HG02943 (cell line): ENCODE measurements around the gene LLGL2.

Source experiments
- ATAC-seq: cut with Tn5 transposase; IDR thresholded peaks from one replicate; pipeline ENCODE4 v1.9.1; 2021; ENCODE audit warnings: mild to moderate bottlenecking, low read depth, moderate library complexity; ENCODE audit not compliant: unreplicated experiment

Gene LLGL2

GRCh38 chr17:75492555-75493168 is 32.8 kb upstream of the LLGL2 start:
- ATAC-seq: no peak

- ATAC-seq: no peak
Measured at GRCh38 chr17:75493476-75494129, 31.9 kb upstream of the LLGL2 start.

GRCh38 chr17:75494326-75494877 is 31.1 kb upstream of the LLGL2 start:
- no peak for ATAC-seq

- no peak for ATAC-seq
Measured at GRCh38 chr17:75496005-75496404, 29.5 kb upstream of the LLGL2 start.

GRCh38 chr17:75498039-75498725 is 27.3 kb upstream of the LLGL2 start:
- no peak for ATAC-seq

- no peak for ATAC-seq
Measured at GRCh38 chr17:75498726-75499213, 26.7 kb upstream of the LLGL2 start.

- no peak for ATAC-seq
Measured at GRCh38 chr17:75499313-75500022, 26.0 kb upstream of the LLGL2 start.

- no peak for ATAC-seq
Measured at GRCh38 chr17:75500419-75501216, 24.9 kb upstream of the LLGL2 start.

GRCh38 chr17:75501378-75502071 is 24.0 kb upstream of the LLGL2 start:
- ATAC-seq: no peak

- no peak for ATAC-seq
Measured at GRCh38 chr17:75502072-75502720, 23.3 kb upstream of the LLGL2 start.

- no peak for ATAC-seq
Measured at GRCh38 chr17:75502721-75503329, 22.7 kb upstream of the LLGL2 start.

GRCh38 chr17:75503337-75503950 is 22.1 kb upstream of the LLGL2 start:
- ATAC-seq: no peak

GRCh38 chr17:75503976-75504346 is 21.5 kb upstream of the LLGL2 start:
- ATAC-seq: no peak

GRCh38 chr17:75504347-75505151 is 20.9 kb upstream of the LLGL2 start:
- no peak for ATAC-seq

GRCh38 chr17:75505152-75505409 is 20.4 kb upstream of the LLGL2 start:
- no peak for ATAC-seq

- no peak for ATAC-seq
Measured at GRCh38 chr17:75505640-75506039, 19.9 kb upstream of the LLGL2 start.

- no peak for ATAC-seq
Measured at GRCh38 chr17:75506134-75506533, 19.4 kb upstream of the LLGL2 start.

- ATAC-seq: no peak
Measured at GRCh38 chr17:75506888-75507287, 18.6 kb upstream of the LLGL2 start.
